Tibial nerve (tissue), 4 donors: Measurements from ENCODE around the gene F10.
A peak's percentile ranks its signal among the peaks of the same experiment; 100 is the strongest.

ENCODE experiments used
- EP300 ChIP-seq, 2 donors: sonication (generic); formaldehyde crosslinking; IDR thresholded peaks; one replicate each; pipeline ENCODE4 v1.6.1; 2017; ENCODE audit warnings: antibody characterized with exemption in 2 of 2, mild to moderate bottlenecking in 1 of 2
- POLR2A ChIP-seq, 2 donors: fragments of 450-650 bp; IDR thresholded peaks; one replicate each; pipeline ENCODE4 v1.6.1; 2017; ENCODE audit warnings: antibody characterized with exemption in 2 of 2, mild to moderate bottlenecking in 2 of 2, moderate library complexity in 2 of 2
- TF ChIP-seq, protein P1 (sequence below), 5 experiments: fragments of 200-600 bp in 3 of 5; fragments of 450-650 bp in 2 of 5; sonication (generic) in 3 of 5; IDR thresholded peaks; one replicate each; pipeline ENCODE4 v1.5.1; 2016 to 2019; ENCODE audit warnings: antibody characterized with exemption in 5 of 5, mild to moderate bottlenecking in 3 of 5, moderate library complexity in 2 of 5

DNA sequence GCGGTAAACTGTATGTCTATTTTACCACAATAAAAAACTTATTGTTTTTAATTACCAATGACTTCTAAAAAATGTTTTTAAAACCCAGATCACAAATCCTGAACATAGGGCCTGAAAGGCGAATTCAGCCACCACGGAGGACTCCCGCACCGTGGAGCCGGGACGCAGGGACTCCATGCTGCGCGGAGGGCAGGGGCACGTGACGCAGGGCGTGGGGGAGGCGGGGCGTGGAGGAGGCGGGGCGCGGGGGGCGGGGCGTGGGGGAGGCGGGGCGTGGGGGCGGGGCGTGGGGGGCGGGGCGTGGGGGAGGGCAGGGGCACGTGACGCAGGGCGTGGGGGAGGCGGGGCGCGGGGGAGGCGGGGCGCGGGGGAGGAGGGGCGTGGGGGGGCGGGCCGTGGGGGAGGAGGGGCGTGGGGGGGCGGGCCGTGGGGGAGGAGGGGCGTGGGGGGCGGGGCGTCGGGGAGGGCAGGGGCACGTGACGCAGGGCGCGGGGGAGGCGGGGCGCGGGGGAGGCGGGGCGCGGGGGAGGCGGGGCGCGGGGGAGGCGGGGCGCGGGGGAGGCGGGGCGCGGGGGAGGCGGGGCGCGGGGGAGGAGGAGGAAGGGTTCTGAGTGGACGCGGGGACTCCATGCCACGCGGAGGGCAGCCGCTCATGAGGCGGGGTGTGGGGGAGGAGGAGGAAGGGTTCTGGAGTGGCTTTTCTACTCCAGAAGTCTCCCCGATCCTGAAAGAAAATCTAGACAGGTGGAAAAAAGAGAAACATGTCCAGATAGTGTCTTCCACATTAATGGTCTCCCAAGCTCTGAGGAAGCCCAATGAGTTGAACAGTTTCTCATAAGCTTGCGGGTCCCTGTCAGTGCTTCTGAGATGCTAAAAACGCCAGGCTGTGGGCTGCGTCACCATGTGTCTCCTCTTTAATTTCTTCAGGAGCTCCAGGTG is 31.5 kb downstream of the F10 start:
- TF ChIP-seq POLR2A (IDR thresholded peaks at IDR 0.05): peak in 1 of 2 donors; percentile 59
- TF ChIP-seq, protein P1, sequence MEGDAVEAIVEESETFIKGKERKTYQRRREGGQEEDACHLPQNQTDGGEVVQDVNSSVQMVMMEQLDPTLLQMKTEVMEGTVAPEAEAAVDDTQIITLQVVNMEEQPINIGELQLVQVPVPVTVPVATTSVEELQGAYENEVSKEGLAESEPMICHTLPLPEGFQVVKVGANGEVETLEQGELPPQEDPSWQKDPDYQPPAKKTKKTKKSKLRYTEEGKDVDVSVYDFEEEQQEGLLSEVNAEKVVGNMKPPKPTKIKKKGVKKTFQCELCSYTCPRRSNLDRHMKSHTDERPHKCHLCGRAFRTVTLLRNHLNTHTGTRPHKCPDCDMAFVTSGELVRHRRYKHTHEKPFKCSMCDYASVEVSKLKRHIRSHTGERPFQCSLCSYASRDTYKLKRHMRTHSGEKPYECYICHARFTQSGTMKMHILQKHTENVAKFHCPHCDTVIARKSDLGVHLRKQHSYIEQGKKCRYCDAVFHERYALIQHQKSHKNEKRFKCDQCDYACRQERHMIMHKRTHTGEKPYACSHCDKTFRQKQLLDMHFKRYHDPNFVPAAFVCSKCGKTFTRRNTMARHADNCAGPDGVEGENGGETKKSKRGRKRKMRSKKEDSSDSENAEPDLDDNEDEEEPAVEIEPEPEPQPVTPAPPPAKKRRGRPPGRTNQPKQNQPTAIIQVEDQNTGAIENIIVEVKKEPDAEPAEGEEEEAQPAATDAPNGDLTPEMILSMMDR (IDR thresholded peaks at IDR 0.05): no peak
- TF ChIP-seq EP300 (IDR thresholded peaks at IDR 0.05): peak in 1 of 2 donors; percentile 93
